NCI-H2171 (cell line): Measurements from ENCODE around the gene COBL.

Experiments used
- DNase-seq: peaks from one replicate; lab custom pipeline; 2025; lab: John Stamatoyannopoulos, UW

The COBL gene

DNA sequence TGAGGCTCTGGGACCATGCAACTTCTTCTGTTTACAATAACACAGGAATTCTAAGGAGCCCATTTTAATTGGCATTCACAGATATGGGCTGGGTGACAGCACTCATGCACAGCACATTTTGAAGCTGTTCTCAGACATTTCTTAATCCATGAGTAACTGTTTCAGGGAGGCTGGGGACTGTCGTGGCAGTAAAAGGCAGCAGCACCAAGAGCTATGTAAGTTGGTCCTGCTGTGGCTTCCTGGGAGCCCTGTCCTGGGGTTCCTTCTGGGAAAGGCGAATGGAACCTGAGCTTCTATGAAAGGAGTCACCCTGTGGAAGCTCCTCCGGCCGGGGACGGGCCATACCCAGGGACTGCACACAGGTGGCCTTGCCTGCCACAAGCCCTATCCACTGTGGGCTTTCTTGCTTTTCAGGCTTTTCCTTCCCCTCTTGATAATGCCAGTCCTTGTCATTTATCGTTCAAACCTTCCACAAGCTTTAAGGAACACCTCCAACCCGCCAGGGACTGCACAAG, 40.5 kb downstream of the COBL start:
- no peak for DNase-seq

DNA sequence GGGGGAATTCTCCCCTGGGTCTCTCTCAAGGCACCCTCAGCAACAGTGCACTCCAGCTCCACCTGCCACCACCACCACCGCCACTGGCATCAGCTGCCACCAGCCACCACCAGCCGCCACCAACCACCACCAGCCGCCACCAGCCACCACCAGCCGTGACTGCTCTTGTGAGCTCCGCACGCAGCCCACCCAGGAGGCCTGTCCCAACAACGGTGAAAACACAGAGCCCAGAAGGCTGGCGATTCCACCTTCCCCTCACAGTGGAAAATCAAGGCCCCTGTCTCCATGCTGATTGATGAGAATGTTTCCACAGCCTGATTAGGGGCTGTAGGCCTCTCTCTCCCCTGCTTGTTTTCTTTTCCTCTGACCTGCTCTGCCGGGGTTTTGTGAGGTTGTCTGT, 41.1 kb downstream of the COBL start:
- no peak for DNase-seq

DNA sequence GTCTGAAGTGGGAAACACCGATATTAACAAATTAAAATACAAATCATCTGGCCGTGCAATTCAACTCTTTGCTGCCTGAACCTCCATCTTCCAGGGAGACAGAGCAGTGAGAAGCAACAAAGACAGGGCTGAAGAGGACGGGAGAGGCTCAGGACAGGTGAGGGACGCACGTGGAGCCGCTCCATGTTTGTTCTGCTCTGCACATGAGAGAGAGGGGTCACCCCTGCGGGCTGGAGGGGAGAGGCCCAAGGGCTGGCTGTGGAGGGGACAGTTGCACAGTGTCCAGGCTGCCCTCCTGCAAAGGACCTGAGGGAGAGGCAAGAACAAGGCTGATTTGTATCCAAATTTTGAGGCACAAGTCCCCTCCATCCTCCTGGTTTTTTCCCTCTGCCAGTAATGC, 41.7 kb downstream of the COBL start:
- DNase-seq: no peak

DNA sequence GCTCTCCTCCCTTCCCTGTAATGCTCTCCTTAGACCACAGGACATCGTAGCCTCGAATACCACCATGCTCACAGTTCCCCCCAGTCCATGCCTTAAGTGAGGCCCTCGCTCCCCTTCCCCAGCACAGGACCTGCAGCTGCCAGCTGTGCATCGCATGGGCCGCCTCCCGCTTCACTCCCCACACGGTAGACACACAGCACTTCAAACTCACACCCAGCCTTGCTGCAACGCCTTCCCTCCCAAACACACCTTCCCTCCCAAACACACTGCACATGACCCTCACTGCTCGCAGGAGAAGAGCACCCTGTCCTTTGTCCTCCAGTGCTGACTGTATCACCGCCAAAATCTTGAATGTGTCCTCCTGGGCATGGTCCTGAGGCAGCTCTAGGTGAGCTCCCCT, 42.6 kb downstream of the COBL start:
- no peak for DNase-seq

DNA sequence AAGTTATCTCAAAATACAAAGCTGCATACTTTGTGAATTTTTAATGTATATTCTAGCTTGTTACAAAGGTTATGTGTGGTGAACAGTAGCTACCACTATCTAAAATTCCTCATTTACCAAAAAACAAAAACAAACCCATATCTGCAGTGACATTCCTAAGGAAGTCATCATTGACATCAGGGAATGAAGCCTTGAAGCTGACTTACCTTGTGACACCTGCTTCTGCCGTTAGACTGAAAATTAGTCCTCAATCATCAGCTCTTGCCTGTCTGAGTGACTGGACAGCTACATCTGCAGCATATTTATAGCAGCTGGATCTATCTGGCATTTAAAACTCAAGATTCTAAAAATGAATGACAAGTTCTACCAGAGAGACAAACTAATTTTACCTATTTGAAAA, 43.2 kb downstream of the COBL start:
- no peak for DNase-seq

DNA sequence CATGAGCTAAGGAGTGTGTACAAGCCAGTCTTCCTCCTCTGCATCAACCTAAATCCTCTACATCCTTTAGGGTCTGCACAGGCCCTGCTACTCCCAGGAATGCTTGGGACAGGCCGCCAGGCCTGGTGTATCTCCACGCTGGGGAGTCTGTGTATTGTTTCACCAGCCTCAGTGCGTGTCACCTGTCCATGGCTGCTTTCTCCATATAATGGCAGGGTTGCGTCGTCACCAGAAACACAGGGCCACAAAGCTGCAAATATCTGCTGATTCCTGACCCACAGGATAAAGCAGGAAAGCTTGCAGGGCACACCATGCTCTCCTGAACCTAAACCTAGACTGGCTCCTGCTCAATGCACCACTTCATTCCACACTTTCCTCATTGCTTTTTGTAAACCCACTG, 45.6 kb downstream of the COBL start:
- no peak for DNase-seq

DNA sequence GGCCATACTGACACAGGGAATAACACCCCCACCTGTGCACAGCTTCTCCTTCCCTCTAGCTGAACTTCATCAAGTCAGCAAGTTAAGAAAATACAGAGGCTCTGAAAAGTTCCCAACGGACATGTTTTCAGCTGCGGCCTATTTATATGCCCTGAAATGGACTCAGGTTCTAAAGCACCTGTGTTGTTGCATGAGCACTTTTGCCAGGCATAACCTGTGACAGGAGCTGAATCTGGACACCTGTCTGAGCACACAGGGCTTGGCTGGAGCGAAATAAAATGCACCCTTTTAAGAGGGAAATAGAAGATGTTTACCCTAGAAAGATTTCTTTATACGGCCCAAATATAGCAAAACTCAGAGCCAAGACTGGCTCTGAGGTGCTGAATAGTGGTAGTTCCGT, 46.7 kb downstream of the COBL start:
- no peak for DNase-seq

DNA sequence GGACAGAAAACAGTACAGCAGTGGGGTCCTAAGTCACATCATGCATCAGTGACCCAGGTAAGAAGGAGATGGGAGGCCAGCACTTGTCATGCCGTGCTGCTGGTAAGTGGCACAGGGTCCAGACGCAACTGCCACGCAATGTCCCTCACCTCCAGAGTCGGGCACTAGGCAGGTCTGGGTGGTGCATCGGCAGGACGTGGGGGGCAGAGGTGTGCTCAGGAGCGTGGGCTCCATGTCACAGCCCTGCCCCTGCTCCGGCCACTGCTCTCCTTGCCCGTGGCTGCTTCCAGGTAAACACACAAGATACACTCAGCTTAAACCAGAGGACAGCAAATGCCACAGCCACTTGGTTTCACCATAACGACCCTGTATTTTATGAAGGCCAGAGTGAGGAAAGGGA, 47.3 kb downstream of the COBL start:
- no peak for DNase-seq

DNA sequence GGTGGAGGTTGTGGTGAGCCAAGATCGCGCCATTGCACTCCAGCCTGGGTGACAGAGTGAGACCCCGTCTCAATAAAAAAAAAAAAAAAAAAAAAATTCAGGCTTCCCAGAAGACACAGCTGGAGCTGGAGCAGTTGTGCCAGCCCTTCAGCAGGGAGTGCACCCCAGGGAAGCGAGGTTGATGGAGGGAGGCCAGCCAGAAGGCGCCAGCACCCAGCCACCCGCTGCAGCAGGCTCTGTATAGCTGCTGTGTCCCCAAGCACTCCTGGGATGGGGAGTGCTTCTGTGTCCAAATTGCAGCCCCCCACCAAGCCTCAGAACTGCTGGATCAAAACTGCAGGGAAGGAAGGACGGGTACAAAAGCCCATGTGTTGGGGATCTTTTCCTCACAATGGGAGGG, 47.8 kb downstream of the COBL start:
- no peak for DNase-seq

DNA sequence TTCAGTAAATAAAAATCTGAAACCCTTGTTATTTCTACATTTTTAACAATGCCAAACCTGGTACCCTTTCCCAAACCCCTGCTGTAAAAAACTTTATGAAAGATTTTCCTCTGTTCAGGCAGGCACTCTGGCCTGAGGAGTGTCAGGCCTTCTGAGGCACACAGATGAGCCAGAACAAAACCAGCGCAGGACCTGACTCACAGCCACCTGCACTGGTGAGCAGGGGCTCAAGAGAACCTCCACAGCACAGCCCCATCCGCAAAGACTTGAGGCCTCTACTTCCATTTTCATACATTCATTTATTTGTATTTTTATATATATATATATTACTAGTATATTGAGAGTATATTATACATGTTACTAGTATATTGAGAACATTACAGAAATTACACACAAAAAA, 49.4 kb downstream of the COBL start:
- no peak for DNase-seq

DNA sequence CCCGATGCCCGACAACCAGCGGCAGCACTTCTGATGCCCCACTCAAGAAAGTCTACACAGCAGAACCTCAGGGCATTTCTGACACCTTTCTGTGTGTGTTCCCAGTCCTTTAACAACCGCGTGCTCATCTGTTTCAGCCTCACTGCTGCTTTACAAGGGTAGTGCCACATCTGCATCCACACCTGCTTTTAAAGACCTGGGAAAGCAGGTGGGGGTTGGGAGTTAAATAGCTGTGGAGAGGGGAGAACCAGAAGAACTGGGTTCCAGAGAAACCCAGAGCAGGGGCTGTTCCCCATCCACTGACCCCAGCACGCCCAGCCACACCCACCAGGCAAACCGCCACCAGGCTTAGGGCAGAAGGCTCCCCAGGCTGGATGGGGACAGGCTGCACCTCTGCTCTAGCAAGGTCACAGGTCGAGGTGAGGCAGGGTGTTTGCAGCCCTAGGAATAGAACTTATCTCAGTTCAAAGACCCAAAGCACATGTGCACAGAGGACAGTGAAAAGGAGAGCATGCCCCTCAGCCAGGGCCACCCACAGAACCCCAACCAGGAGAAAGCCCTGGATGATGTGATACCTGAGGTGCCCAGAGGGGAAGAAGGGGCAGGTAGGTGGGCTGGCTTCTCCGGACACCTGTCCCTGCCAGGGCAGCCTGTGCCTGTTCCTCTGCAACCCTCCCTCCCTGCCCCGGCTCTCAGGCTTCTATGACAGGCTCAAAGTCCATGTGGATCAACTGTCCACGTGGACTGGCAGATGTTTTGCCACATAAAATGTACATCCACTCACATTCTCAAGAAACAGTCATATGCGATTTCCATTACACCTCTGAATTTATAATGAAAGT, 51.3 kb downstream of the COBL start:
- DNase-seq: no peak

DNA sequence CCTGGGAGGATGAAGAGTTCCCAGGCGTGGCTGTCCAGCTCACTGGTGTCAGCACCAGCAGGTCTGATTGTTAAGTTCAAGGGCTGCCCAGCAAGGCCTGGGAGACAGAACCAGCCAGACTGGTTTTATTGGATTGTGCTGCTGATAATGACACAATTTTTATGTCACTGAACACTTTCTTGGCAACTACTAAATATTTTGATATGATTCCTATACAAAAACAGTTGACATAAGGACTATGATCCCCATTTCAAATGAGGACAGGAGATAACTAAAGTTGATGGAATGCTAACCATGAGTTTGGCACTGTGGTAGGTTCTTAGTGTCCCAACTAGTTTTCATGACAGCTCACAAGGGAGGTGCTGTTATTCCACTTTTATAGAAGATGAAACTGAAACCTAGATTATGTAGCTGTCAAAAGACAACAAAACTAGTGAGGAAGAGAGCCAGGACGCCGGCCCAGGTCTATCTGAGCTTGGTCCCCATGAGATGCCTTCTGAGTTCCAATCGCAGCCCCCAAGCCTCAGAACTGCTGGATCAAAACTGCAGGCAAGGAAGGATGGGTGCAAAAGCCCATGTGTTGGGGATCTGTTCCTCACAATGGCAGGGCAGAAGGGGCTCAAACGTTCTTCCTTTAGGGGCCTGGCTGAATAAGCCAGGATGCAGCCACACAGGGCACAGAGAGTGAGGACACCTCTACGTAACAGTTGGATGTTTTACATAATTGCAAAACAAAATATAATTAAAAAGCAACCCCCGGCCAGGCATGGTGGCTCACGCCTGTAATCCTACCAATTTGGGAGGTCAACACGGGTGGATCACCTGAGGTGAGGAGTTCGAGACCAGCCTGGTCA, 52.8 kb downstream of the COBL start:
- DNase-seq: no peak

DNA sequence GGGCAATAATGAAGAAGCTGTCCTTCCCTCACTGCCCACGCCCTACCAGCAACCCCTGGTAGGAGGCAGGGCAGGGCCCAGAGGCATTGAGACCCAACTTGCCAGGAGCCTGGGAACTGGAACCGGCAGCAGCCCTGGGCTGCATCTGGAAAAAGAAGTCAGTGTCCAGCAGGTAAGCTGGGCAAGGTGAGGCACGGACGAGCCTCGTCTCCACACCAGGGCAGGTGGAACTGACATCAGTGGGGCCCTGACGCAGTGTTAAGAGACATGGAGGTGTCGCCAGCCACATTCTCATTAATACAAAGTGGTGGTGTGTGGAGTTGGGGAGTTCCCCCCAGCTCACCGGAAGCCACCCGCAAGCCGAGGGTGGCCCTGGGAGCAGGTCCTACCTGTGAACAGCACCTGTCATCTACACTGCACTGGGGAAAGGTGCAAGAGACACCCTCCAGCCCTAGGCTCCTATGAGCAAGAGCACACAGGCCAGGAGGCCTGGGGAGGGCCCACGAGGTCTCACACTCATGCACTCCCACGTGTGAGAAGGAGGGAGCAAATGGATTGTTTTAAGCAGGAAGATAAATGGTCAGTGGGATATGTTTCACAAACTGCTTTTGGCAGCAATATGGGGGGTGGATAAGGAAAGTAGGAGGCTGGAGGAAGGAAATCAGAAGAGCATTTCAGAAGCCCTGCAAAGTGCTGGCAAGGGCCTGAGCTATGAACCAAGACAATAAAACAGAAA, 53.6 kb downstream of the COBL start:
- DNase-seq: no peak

DNA sequence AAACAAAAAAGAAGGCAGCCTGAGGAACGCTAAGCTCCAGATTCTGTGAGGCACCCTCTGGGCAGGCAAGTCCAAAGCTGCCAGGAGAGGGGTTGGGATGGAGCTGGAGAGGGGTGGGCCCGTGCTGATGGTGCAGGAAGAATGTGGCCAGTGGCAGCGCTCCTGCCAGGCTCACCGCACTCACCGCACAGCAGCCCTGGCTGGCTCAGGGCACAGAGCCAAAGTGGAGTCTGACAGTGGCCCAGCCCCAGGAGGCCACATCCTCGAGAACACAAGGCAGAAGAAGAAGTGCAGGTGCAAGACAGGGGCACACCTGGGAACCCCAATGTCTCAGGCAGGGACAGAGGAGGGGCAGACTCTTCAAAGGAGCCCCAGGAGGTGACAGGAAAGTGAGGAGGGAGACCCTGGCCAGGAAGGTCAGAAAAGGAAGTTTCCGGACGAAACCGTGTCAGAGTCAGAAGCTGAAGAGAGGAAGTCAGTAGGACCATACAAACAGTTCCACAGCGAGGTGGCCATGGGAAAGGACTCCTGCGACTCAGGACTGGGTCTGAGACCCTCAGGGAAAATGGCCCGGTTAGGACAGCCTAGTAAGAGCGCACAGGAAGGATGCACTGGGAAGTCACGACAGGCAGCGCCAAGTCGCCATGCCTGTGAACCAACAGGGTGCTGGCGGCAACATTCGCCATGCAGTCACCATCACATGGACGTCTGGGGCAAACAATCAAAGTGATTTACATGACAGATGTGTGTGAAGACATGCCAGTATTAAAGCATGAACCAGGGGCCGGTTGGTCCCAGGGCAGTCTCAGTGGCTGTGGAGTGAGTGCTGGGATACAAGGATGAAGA, 54.4 kb downstream of the COBL start:
- no peak for DNase-seq

DNA sequence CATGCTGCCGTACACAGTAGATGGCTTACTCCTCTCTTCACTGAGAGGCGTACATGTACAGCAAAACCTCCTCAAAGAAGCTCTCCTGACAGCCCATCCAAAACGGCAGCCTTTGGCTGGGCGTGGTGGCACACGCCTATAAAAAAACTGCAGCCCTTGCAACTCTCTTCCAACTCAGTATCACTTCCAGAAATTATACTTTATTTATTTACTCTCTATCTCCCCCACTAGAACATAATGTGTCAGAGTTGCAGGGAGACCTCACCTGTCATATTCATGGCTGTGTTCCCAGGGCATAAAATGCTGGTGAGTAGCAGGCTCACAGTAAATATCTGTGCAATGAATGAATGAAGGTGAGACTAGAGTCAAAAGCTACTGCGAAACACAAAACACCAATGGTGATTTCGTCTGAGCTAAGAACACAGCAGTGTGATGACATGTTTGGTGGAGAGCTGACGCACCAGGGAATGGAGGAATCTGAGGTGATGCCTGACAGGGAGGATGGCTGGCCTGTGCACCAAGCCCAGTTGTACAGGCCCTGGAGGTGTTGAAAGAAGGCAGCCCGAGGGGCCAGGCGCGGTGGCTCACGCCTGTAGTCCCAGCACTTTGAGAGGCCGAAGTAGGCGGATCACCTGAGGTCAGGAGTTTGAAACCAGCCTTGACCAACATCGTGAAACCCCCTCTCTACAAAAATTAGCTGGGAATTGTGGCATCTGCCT, 55.3 kb downstream of the COBL start:
- no peak for DNase-seq

DNA sequence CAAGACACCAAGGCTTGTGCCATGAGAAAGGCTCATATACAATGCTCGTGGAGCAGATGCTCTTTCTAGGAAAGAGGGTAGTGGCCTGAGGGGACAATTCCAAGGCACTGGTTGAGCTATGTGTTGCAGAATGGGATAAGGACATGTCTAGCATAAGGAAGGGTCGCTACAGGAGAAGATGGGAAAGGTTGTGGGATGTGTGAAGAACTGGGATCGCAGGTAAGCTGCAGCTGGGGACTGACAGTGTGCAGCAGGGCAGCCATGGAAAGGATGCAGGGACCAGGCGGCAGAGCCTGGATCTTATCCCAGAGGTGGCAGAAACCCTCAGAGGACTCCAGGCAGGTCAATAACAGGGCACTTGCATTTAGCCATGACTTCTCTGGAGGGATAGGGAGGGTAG, 56.1 kb downstream of the COBL start:
- DNase-seq: no peak

DNA sequence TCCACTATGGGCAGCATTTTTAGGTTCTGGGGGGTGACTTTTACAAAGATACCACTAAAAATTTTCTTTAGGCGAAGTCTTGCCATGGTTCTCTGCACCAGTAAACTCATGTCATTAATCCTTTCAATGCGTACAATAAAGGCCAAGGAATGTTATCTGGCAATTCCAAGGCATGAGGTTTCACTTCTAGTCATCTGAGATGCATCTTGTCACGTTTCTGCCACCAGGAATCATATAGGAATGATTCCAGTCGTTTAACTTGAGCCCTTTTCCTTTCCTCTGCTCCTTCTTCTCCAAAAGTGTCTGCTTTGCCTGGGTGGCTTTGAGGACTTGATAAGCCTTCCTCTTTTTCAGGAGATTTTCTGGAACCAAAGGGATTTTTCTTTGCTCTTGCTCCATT, 56.8 kb downstream of the COBL start:
- no peak for DNase-seq

DNA sequence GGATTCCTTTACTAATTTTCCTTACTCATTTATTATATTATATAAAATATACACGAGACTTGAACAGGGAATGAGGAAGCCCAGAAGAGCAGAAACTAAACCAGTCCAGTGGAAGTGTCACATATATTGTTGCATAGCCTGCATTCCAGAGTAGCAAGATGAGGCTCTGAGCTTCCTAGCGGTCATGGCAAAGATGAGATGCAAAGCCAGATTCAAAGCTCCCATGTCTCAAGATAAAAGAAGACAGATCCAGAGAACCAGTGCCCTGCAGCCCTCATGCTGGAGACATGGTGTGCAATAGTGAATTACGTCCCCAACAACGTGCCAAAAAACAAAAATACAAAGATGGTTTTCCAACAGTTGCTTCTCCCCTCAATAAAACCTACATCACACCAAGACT, 59.7 kb downstream of the COBL start:
- DNase-seq: no peak

DNA sequence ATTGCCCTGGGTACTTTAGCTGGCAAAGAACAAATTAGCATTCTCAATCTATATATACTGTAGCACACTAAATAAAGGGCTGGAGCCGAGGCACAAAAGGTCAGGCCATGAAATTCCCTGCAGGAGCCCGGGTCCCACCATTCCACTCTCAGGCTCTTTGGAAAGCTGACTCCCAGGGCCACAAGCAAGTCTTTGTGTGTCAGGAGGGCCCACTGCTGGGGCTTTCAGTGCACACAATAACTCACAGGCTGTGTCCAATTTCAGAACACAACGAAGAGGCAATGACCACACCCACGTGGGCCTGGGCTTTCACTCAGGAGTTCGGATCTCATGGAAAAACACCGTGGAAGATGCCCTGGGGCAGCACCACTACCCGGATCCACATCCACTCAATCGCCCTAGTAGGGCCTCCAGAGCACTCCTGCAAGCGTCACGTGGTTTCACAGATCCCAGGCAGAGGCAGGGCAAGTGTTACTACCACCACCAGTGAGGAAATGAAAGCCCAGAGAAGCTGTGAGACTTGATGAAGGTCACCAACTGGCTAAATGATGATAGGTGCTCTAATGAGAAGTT, 60.3 kb downstream of the COBL start:
- no peak for DNase-seq

DNA sequence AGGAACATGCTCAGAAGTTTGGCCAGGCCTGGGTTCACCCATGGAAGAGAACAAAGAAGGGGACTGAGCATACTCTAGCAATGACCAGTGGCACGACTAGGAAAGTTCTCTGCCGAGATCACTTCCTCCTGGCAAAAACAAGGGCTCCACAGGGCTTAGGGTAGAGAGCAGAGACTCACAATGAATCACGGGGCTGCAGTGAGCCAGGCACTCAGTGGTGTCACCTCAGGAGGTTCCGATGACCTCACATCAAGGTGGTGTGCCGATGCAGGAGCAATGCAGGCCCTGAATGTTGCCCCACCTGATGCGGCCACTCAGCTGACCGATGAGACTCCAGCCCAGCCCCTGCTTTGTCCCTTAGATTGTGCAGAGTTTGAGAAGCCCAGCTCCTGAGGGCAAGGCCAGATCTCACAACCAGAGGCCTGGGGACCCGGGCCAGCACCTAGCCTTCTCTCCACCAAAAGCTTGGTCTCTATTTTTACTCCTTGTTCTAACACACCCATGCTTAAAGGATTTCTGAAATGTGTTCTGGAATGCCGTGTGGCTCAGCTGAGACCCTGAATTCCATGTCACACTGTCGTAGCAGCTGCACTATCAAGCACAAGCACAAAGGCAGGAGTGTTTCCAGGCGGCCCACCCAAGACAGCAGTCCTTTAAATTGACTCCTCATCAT, 60.9 kb downstream of the COBL start:
- no peak for DNase-seq
